K562 (cell line): ENCODE measurements around the gene PFN2.

Experiments used
- CBFA2T2 ChIP-seq: fragments of 450-650 bp; conservative IDR thresholded peaks from 2 replicates; pipeline ENCODE4 v1.6.1; 2017; ENCODE audit warnings: mild to moderate bottlenecking
- CREBBP ChIP-seq: IDR thresholded peaks from one replicate; pipeline ENCODE4 v1.6.1; 2012; ENCODE audit warnings: low read depth, mild to moderate bottlenecking, control low read depth, inconsistent platforms, low read length
- IRF2 ChIP-seq: sonication (generic); formaldehyde crosslinking; IDR thresholded peaks from 2 replicates; pipeline ENCODE4 v1.8.1; 2022; ENCODE audit warnings: mild to moderate bottlenecking, missing genetic modification reagents
- NR1H2 ChIP-seq: sonication (generic); formaldehyde crosslinking; IDR thresholded peaks from 2 replicates; pipeline ENCODE4 v1.4.0; 2020; ENCODE audit warnings: mild to moderate bottlenecking, missing genetic modification reagents
- POLR2A ChIP-seq: fragments of 450-650 bp; conservative IDR thresholded peaks from 2 replicates; pipeline ENCODE4 v1.6.1; 2016
- ZNF143 ChIP-seq: sonication (generic); formaldehyde crosslinking; IDR thresholded peaks from 2 replicates; pipeline ENCODE4 v1.9.0; 2022; ENCODE audit warnings: mild to moderate bottlenecking, missing genetic modification reagents
- ZNF77 ChIP-seq: fragments of 250-450 bp; sonication (Bioruptor Pico); IDR thresholded peaks from 2 replicates; pipeline ENCODE4 v1.5.0; 2020
- TF ChIP-seq, protein P1 (sequence below): fragments of 450-650 bp; formaldehyde crosslinking; IDR thresholded peaks from 2 replicates; pipeline ENCODE4 v1.4.0; 2022; ENCODE audit warnings: missing genetic modification characterization

DNA sequence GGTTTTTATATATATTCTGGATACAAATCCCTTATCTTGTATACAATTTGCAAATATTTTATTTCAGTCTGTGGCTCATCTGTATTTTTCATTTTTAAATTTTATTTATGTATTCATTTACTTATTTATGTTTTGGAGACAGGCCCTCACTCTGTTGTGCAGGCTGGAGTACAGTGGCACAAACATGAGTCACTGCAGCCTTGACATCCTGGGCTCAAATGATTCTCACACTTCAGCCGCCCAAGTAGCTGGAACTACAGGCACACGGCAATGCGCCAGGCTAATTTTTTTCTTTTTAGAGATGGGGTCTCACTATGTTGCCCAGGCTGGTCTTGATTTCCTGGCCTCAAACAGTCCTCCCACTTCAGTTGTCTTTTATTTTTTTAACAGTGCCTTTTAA is 50.6 kb downstream of the PFN2 start:
- TF ChIP-seq POLR2A, result no peak
- TF ChIP-seq ZNF77 (CRISPR knock-in tag), result no peak
- TF ChIP-seq NR1H2 (CRISPR knock-in tag), result no peak
- no peak for TF ChIP-seq IRF2 (CRISPR knock-in tag)
- TF ChIP-seq CREBBP, result no peak
- no peak for TF ChIP-seq ZNF143
- TF ChIP-seq, protein P1, sequence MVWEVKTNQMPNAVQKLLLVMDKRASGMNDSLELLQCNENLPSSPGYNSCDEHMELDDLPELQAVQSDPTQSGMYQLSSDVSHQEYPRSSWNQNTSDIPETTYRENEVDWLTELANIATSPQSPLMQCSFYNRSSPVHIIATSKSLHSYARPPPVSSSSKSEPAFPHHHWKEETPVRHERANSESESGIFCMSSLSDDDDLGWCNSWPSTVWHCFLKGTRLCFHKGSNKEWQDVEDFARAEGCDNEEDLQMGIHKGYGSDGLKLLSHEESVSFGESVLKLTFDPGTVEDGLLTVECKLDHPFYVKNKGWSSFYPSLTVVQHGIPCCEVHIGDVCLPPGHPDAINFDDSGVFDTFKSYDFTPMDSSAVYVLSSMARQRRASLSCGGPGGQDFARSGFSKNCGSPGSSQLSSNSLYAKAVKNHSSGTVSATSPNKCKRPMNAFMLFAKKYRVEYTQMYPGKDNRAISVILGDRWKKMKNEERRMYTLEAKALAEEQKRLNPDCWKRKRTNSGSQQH (CRISPR knock-in tag), result no peak
- no peak for TF ChIP-seq CBFA2T2
